T47D (cell line): Measurements from ENCODE around the gene ADAP1.
"Not testable (repeated sequence)": the region's sequence is repeated elsewhere in the genome, so short reads cannot be mapped to it uniquely, and the experiment has no call there.

ENCODE experiments used
- DNase-seq, 2 experiments: peaks; one replicate each; pipeline versions ENCODE4 v3.0.0 to v3.0.0-alpha.2; 2011 to 2012; ENCODE audit warnings: low read depth in 1 of 2, low spot score in 1 of 2
- JUND ChIP-seq: IDR thresholded peaks from 2 replicates; pipeline ENCODE4 v1.6.1; 2012; ENCODE audit warnings: low read depth
- in situ Hi-C: cut with HindIII; loops from 2 replicates; pipeline ENCODE4 v1.10.0; 2016; ENCODE audit warnings: low sequenced_read_pairs, low pct_unique_long_range_greater_than_20kb

ADAP1 gene

GRCh38 chr7:934469-935163, 19.9 kb downstream of the ADAP1 start:
- no peak for TF ChIP-seq JUND
- DNase-seq: no peak
- in situ Hi-C loops: no loop called here

- no peak for TF ChIP-seq JUND
- DNase-seq: no peak
- in situ Hi-C loops: no loop called here
Measured at GRCh38 chr7:932651-932975, 21.9 kb downstream of the ADAP1 start.

- no peak for DNase-seq
- in situ Hi-C loops: no loop called here
- no peak for TF ChIP-seq JUND
Measured at GRCh38 chr7:931871-932650, 22.4 kb downstream of the ADAP1 start.

- in situ Hi-C loops: no loop called here
- no peak for DNase-seq
- TF ChIP-seq JUND: no peak
Measured at GRCh38 chr7:930975-931758, 23.3 kb downstream of the ADAP1 start.

- in situ Hi-C loops: no loop called here
- no peak for TF ChIP-seq JUND
- no peak for DNase-seq
Measured at GRCh38 chr7:929311-929711, 25.2 kb downstream of the ADAP1 start.

GRCh38 chr7:927031-927671, 27.3 kb downstream of the ADAP1 start:
- in situ Hi-C loops: no loop called here
- no peak for DNase-seq
- TF ChIP-seq JUND: no peak

GRCh38 chr7:926061-927030, 28.1 kb downstream of the ADAP1 start:
- DNase-seq: no peak
- in situ Hi-C loops: no loop called here
- TF ChIP-seq JUND: no peak

- no peak for DNase-seq
- no peak for TF ChIP-seq JUND
- in situ Hi-C loops: no loop called here
Measured at GRCh38 chr7:925601-926000, 28.9 kb downstream of the ADAP1 start.

GRCh38 chr7:924541-925231, 29.8 kb downstream of the ADAP1 start:
- in situ Hi-C loops: no loop called here
- TF ChIP-seq JUND: no peak
- no peak for DNase-seq

- DNase-seq, in situ Hi-C loops: not testable (repeated sequence)
Measured at GRCh38 chr7:924042-924441, 30.4 kb downstream of the ADAP1 start.

- DNase-seq: no peak
- in situ Hi-C loops: no loop called here
- no peak for TF ChIP-seq JUND
Measured at GRCh38 chr7:923108-924041, 31.1 kb downstream of the ADAP1 start.
